ENCODE results near the gene TSPAN18. TPM values are rescaled to one million over a fixed set of nuclear protein-coding genes. Genes with fewer than 3 reads are reported as not detected.

The TSPAN18 gene
- polyA plus RNA-seq, 1 of the 3 experiments (the other 2 are of a cell fraction) = 0.72 TPM

DNA sequence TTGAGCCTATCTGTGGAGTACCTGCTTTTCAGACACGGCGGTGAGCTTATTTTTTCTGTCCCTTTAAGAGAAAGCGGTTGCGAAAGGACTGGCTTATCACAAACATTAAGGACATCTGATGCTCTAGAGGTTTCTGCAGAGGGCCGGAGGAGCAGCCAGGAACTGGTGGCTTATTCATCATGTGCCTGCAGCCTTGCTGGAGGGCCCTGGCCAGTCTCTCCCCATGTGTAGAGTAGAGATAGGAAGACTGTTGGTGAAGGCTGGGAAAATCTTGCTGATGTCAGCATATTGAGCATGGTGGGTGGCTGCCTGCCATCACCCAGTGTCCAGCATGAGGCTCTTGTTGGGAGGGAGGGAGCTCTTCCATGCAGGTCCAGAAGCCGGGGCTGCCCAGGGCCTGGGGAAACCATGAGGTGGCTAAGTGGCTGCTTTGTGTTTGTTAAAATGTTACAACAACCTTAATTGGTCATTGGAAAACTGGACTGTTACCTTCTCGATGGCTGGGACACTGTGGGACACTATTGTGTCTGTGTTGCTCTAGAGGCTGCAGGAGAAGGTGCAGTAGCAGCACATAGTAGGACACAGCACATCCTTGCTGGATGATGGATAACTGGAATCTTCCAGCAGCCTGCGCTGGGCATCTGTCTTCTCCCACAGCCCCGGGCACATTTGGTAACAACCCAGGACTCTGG, 54.3 kb downstream of the TSPAN18 start:
- POLR2A ChIA-PET = interaction anchor here (0.7 to 1.9 kb wide), 2 partner anchors 15 to 28 kb away, joined by 3 to 5 read pairs; no protein-coding TSS in a partner anchor
- Histone ChIP-seq H3F3A (replicated peaks; ENCODE audit: insufficient read depth) (no peaks in the 10 kb centered on the region), H3K9me2 (no peaks in the 10 kb centered on the region), H3K9me3 (no peaks in the 10 kb centered on the region), H3K79me2 (ENCODE audit: insufficient read depth) (no peaks in the 10 kb centered on the region), H2AFZ (ENCODE audit: low read depth) (no peak overlapping the region), H3K27ac (ENCODE audit: low read depth in 2 of 2, low read length in 1 of 2) (peak overlapping the region in 1 of 2 experiments; percentile 96; a peak in 2 of 4 replicates), H3K36me3 (replicated peaks in 1 of 2; ENCODE audit: control insufficient read depth in 1 of 2, insufficient read depth in 2 of 2, low read length in 1 of 2) (no peaks in the 10 kb centered on the region), H3K9ac (no peak overlapping the region), H3K27me3 (ENCODE audit: insufficient read depth) (no peaks in the 10 kb centered on the region; the same call in 1 of the 2 replicates), H4K20me1 (ENCODE audit: insufficient read depth) (no peaks in the 10 kb centered on the region), H3K4me3 (ENCODE audit: low read depth in 2 of 2, low read length in 1 of 2) (no peak overlapping the region), H3K4me1 (ENCODE audit: control insufficient read depth in 1 of 2, insufficient read depth in 2 of 2, low read depth in 1 of 2, low read length in 1 of 2) (peaks cover 11 to 80% of the 10 kb centered on the region in 2 experiments; a peak in 3 of 4 replicates), H3K4me2 (no peak overlapping the region)
- TF ChIP-seq ELF1 (IDR thresholded peaks at IDR 0.05) = no peak
- TF ChIP-seq EP300 (IDR thresholded peaks at IDR 0.05; ENCODE audit: borderline replicate concordance in 1 of 2, low read depth in 1 of 2, low read length in 1 of 2) = no peak
- no peak for TF ChIP-seq FOSL2 (IDR thresholded peaks at IDR 0.05; ENCODE audit: borderline replicate concordance, low read depth)
- TF ChIP-seq FOXM1 (IDR thresholded peaks at IDR 0.05; ENCODE audit: low read depth) = no peak
- TF ChIP-seq, protein P1, sequence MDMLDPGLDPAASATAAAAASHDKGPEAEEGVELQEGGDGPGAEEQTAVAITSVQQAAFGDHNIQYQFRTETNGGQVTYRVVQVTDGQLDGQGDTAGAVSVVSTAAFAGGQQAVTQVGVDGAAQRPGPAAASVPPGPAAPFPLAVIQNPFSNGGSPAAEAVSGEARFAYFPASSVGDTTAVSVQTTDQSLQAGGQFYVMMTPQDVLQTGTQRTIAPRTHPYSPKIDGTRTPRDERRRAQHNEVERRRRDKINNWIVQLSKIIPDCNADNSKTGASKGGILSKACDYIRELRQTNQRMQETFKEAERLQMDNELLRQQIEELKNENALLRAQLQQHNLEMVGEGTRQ (IDR thresholded peaks at IDR 0.05; ENCODE audit: borderline replicate concordance, low read depth, low read length) = no peak
- no peak for TF ChIP-seq EZH2phosphoT487 (IDR thresholded peaks at IDR 0.05; ENCODE audit: borderline replicate concordance, low read depth)
- TF ChIP-seq SIN3A (IDR thresholded peaks at IDR 0.05; ENCODE audit: borderline replicate concordance, low read depth, low read length) = no peak
- TF ChIP-seq CHD2 (IDR thresholded peaks at IDR 0.05; ENCODE audit: low read length, partially characterized antibody) = no peak
- TF ChIP-seq, protein P2, sequence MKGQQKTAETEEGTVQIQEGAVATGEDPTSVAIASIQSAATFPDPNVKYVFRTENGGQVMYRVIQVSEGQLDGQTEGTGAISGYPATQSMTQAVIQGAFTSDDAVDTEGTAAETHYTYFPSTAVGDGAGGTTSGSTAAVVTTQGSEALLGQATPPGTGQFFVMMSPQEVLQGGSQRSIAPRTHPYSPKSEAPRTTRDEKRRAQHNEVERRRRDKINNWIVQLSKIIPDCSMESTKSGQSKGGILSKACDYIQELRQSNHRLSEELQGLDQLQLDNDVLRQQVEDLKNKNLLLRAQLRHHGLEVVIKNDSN (IDR thresholded peaks at IDR 0.05; ENCODE audit: borderline replicate concordance, low read depth) = no peak
- no peak for TF ChIP-seq RFX5 (IDR thresholded peaks at IDR 0.05; ENCODE audit: low read length)
- TF ChIP-seq JUND (IDR thresholded peaks at IDR 0.05) = no peak
- WGBS (ENCODE audit: low lambda C conversion rate) = 64% methylated on average over 9 of the region's 9 CpGs
- CTCF ChIA-PET = interaction anchor here (0.7 to 2.0 kb wide), 11 partner anchors 12 to 130 kb away, joined by 3 to 5 read pairs (median 4); no protein-coding TSS in a partner anchor
- DNase-seq = no peak

DNA sequence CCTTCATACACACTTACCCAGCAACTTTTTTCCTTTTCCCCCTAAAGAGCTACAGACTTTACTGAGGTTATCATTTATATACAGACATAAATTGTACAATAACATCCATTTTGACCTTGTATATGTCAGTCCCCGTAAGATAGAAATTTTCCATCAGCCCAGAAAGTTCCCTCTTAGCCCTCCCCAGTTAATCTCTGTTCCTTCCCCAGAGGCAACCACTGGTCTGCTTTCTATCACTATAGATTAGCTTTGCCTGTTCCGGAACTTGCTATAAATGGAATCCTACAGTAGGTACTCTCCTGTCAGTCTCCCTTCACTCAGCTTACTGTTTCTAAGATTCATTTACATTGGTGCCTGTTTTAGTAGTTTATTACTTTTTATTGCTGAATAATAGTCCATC, 54.9 kb downstream of the TSPAN18 start:
- Histone ChIP-seq H3F3A (replicated peaks; ENCODE audit: insufficient read depth) (no peaks in the 10 kb centered on the region), H3K27ac (ENCODE audit: low read depth in 2 of 2, low read length in 1 of 2) (peak overlapping the region in 1 of 2 experiments; percentile 96; a peak in 2 of 4 replicates), H3K27me3 (ENCODE audit: insufficient read depth) (no peaks in the 10 kb centered on the region; the same call in 1 of the 2 replicates), H3K4me3 (ENCODE audit: low read depth in 2 of 2, low read length in 1 of 2) (no peak overlapping the region), H3K4me2 (no peak overlapping the region), H3K36me3 (replicated peaks in 1 of 2; ENCODE audit: control insufficient read depth in 1 of 2, insufficient read depth in 2 of 2, low read length in 1 of 2) (no peaks in the 10 kb centered on the region), H3K9me2 (no peaks in the 10 kb centered on the region), H2AFZ (ENCODE audit: low read depth) (no peak overlapping the region), H3K9ac (no peak overlapping the region), H3K4me1 (ENCODE audit: control insufficient read depth in 1 of 2, insufficient read depth in 2 of 2, low read depth in 1 of 2, low read length in 1 of 2) (peaks cover 11 to 78% of the 10 kb centered on the region in 2 experiments; a peak in 3 of 4 replicates), H4K20me1 (ENCODE audit: insufficient read depth) (no peaks in the 10 kb centered on the region), H3K9me3 (no peaks in the 10 kb centered on the region), H3K79me2 (ENCODE audit: insufficient read depth) (no peaks in the 10 kb centered on the region)
- TF ChIP-seq EP300 (IDR thresholded peaks at IDR 0.05; ENCODE audit: borderline replicate concordance in 1 of 2, low read depth in 1 of 2, low read length in 1 of 2) (peak in 1 of 2 experiments; percentile 89; a peak in 2 of 4 replicates), EZH2phosphoT487 (IDR thresholded peaks at IDR 0.05; ENCODE audit: borderline replicate concordance, low read depth) (no peak), GATA2 (CRISPR knock-in tag; IDR thresholded peaks at IDR 0.05) (0 out of 2 replicates have a peak, but pooled peaks have one; percentile 10), RAD21 (IDR thresholded peaks at IDR 0.05; ENCODE audit: low read length) (0 out of 2 replicates have a peak, but pooled peaks have one; percentile 1), RCOR1 (IDR thresholded peaks at IDR 0.05; ENCODE audit: low read length) (peak; percentile 77), MEF2A (IDR thresholded peaks at IDR 0.05; ENCODE audit: borderline replicate concordance, low read depth) (no peak), PBX3 (IDR thresholded peaks at IDR 0.05) (no peak), CTCF (IDR thresholded peaks at IDR 0.05) (no peak), GABPA (IDR thresholded peaks at IDR 0.05; ENCODE audit: low read depth) (no peak), RXRA (IDR thresholded peaks at IDR 0.05; ENCODE audit: borderline replicate concordance, low read depth) (no peak), IRF3 (IDR thresholded peaks at IDR 0.05; ENCODE audit: low read depth, low read length) (no peak), CHD2 (IDR thresholded peaks at IDR 0.05; ENCODE audit: low read length, partially characterized antibody) (peak; percentile 52), TCF12 (IDR thresholded peaks at IDR 0.05) (no peak)
- POLR2A ChIA-PET = interaction anchor here (1.9 kb wide), 1 partner anchor 15 kb away, joined by 5 read pairs; no protein-coding TSS in a partner anchor
- CTCF ChIA-PET = interaction anchor here (0.8 to 2.0 kb wide), 12 partner anchors 8 to 129 kb away, joined by 3 to 5 read pairs (median 4); no protein-coding TSS in a partner anchor
- WGBS (ENCODE audit: low lambda C conversion rate) = 34% methylated on average over 2 of the region's 2 CpGs
- DNase-seq = peak; percentile 41
